ENCODE measurements around the gene MCM8. TPM values are rescaled to one million over a fixed set of nuclear protein-coding genes. Genes with fewer than 3 reads are reported as not detected.

Gene MCM8
- total RNA-seq, 1 experiment from 2014 or later = 28.0 TPM

DNA sequence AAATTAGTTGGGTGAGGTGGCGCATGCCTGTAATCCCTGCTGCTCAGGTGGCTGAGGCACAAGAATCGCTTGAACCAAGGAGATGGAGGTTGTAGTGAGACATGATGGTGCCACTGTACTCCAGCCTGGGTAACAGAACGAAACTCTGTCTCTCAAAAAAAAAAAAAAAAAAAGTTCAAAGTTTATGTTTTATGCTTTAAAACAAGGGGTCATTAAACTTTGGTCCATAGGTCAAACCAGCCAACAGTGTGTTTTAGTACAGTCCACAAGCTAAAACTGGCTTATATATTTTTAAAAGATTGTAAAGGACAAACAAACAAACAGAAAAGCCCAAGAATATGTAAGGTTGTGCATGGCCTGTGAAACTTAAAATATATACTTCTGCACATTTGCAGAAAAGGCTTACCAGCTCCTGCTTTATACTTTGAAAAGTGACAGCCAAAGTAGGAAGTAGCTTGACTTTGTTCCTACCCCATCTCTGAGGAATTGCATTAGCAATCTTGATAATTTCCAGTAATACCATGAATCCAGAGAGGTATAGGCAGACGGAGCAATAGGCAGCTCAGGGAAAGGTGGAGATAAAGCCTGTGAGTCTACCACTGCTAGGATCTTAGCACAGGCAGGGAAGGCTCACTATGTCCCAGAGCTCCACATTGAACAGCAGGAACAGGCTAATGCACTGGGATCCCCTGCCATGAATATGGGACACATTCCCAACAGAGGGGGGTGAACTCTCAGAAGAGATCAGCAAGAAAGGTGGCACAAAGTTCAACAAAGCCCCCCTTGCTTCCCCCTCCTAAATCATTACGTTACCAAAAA, 30.5 kb downstream of the MCM8 start:
- CTCF ChIA-PET = no interaction called here
- no peak for ATAC-seq
- TF ChIP-seq ZNF317 (CRISPR knock-in tag; IDR thresholded peaks at IDR 0.05; ENCODE audit: borderline replicate concordance, low read depth) (no peak), TEAD4 (CRISPR knock-in tag; IDR thresholded peaks at IDR 0.05) (no peak), PRRX2 (CRISPR knock-in tag; IDR thresholded peaks at IDR 0.05) (no peak), GTF2I (CRISPR knock-in tag; conservative IDR thresholded peaks at IDR 0.05) (no peak), NR2C2 (CRISPR knock-in tag; IDR thresholded peaks at IDR 0.05) (no peak), SOX15 (CRISPR knock-in tag; IDR thresholded peaks at IDR 0.05) (no peak), TCF7 (CRISPR knock-in tag; IDR thresholded peaks at IDR 0.05; ENCODE audit: low read depth) (no peak), GRHL2 (CRISPR knock-in tag; IDR thresholded peaks at IDR 0.05; ENCODE audit: insufficient replicate concordance, severe bottlenecking) (no peak), CBFB (CRISPR knock-in tag; IDR thresholded peaks at IDR 0.05; ENCODE audit: low read depth) (no peak), KAT7 (CRISPR knock-in tag; IDR thresholded peaks at IDR 0.05; ENCODE audit: borderline replicate concordance) (no peak), IRF2 (CRISPR knock-in tag; IDR thresholded peaks at IDR 0.05; ENCODE audit: borderline replicate concordance, low read depth) (no peak)
- TF ChIP-seq, protein P1, sequence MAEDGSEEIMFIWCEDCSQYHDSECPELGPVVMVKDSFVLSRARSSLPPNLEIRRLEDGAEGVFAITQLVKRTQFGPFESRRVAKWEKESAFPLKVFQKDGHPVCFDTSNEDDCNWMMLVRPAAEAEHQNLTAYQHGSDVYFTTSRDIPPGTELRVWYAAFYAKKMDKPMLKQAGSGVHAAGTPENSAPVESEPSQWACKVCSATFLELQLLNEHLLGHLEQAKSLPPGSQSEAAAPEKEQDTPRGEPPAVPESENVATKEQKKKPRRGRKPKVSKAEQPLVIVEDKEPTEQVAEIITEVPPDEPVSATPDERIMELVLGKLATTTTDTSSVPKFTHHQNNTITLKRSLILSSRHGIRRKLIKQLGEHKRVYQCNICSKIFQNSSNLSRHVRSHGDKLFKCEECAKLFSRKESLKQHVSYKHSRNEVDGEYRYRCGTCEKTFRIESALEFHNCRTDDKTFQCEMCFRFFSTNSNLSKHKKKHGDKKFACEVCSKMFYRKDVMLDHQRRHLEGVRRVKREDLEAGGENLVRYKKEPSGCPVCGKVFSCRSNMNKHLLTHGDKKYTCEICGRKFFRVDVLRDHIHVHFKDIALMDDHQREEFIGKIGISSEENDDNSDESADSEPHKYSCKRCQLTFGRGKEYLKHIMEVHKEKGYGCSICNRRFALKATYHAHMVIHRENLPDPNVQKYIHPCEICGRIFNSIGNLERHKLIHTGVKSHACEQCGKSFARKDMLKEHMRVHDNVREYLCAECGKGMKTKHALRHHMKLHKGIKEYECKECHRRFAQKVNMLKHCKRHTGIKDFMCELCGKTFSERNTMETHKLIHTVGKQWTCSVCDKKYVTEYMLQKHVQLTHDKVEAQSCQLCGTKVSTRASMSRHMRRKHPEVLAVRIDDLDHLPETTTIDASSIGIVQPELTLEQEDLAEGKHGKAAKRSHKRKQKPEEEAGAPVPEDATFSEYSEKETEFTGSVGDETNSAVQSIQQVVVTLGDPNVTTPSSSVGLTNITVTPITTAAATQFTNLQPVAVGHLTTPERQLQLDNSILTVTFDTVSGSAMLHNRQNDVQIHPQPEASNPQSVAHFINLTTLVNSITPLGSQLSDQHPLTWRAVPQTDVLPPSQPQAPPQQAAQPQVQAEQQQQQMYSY (CRISPR knock-in tag; IDR thresholded peaks at IDR 0.05) = no peak
- TF ChIP-seq, protein P2, sequence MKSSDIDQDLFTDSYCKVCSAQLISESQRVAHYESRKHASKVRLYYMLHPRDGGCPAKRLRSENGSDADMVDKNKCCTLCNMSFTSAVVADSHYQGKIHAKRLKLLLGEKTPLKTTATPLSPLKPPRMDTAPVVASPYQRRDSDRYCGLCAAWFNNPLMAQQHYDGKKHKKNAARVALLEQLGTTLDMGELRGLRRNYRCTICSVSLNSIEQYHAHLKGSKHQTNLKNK (CRISPR knock-in tag; IDR thresholded peaks at IDR 0.05) = no peak
- TF ChIP-seq, protein P3, sequence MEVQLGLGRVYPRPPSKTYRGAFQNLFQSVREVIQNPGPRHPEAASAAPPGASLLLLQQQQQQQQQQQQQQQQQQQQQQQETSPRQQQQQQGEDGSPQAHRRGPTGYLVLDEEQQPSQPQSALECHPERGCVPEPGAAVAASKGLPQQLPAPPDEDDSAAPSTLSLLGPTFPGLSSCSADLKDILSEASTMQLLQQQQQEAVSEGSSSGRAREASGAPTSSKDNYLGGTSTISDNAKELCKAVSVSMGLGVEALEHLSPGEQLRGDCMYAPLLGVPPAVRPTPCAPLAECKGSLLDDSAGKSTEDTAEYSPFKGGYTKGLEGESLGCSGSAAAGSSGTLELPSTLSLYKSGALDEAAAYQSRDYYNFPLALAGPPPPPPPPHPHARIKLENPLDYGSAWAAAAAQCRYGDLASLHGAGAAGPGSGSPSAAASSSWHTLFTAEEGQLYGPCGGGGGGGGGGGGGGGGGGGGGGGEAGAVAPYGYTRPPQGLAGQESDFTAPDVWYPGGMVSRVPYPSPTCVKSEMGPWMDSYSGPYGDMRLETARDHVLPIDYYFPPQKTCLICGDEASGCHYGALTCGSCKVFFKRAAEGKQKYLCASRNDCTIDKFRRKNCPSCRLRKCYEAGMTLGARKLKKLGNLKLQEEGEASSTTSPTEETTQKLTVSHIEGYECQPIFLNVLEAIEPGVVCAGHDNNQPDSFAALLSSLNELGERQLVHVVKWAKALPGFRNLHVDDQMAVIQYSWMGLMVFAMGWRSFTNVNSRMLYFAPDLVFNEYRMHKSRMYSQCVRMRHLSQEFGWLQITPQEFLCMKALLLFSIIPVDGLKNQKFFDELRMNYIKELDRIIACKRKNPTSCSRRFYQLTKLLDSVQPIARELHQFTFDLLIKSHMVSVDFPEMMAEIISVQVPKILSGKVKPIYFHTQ (CRISPR knock-in tag; IDR thresholded peaks at IDR 0.05) = no peak
- TF ChIP-seq, protein P4, sequence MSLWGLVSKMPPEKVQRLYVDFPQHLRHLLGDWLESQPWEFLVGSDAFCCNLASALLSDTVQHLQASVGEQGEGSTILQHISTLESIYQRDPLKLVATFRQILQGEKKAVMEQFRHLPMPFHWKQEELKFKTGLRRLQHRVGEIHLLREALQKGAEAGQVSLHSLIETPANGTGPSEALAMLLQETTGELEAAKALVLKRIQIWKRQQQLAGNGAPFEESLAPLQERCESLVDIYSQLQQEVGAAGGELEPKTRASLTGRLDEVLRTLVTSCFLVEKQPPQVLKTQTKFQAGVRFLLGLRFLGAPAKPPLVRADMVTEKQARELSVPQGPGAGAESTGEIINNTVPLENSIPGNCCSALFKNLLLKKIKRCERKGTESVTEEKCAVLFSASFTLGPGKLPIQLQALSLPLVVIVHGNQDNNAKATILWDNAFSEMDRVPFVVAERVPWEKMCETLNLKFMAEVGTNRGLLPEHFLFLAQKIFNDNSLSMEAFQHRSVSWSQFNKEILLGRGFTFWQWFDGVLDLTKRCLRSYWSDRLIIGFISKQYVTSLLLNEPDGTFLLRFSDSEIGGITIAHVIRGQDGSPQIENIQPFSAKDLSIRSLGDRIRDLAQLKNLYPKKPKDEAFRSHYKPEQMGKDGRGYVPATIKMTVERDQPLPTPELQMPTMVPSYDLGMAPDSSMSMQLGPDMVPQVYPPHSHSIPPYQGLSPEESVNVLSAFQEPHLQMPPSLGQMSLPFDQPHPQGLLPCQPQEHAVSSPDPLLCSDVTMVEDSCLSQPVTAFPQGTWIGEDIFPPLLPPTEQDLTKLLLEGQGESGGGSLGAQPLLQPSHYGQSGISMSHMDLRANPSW (CRISPR knock-in tag; conservative IDR thresholded peaks at IDR 0.05; ENCODE audit: low read depth) = no peak
- TF ChIP-seq, protein P5, sequence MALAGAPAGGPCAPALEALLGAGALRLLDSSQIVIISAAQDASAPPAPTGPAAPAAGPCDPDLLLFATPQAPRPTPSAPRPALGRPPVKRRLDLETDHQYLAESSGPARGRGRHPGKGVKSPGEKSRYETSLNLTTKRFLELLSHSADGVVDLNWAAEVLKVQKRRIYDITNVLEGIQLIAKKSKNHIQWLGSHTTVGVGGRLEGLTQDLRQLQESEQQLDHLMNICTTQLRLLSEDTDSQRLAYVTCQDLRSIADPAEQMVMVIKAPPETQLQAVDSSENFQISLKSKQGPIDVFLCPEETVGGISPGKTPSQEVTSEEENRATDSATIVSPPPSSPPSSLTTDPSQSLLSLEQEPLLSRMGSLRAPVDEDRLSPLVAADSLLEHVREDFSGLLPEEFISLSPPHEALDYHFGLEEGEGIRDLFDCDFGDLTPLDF (CRISPR knock-in tag; IDR thresholded peaks at IDR 0.05) = no peak
- TF ChIP-seq, protein P6, sequence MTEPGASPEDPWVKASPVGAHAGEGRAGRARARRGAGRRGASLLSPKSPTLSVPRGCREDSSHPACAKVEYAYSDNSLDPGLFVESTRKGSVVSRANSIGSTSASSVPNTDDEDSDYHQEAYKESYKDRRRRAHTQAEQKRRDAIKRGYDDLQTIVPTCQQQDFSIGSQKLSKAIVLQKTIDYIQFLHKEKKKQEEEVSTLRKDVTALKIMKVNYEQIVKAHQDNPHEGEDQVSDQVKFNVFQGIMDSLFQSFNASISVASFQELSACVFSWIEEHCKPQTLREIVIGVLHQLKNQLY (CRISPR knock-in tag; IDR thresholded peaks at IDR 0.05) = no peak
- H3K4me1 Mint-ChIP-seq = no peaks in the 10 kb centered on the region
- H3K27ac Mint-ChIP-seq = no peak overlapping the region
- no peak overlapping the region for H3K4me3 Mint-ChIP-seq
- no peaks in the 10 kb centered on the region for H3K27me3 Mint-ChIP-seq (ENCODE audit: low read depth)
- no peaks in the 10 kb centered on the region for H3K9me3 Mint-ChIP-seq
- no peak for DNase-seq (ENCODE audit: low spot score)
- POLR2A ChIA-PET = interaction anchor here (0.6 kb wide), 1 partner anchor 11 kb away, joined by 4 read pairs; no protein-coding TSS in a partner anchor
- H3K36me3 Mint-ChIP-seq = peaks cover 51% of the 10 kb centered on the region
